SKM-1 (cell line): ENCODE results near the gene ATP13A4.

Experiments used
- DNase-seq: peaks from one replicate; lab custom pipeline; 2025; ENCODE audit not compliant: unreplicated experiment; lab: John Stamatoyannopoulos, UW

The ATP13A4 gene

GRCh38 chr3:193400304-193400703 lies 154.4 kb downstream of the ATP13A4 start:
- DNase-seq: no peak

GRCh38 chr3:193396451-193397244 lies 158.0 kb downstream of the ATP13A4 start:
- DNase-seq: no peak

- no peak for DNase-seq
These were observed 162.8 kb downstream of the ATP13A4 start for GRCh38 chr3:193391902-193392301.

- no peak for DNase-seq
These were observed 165.4 kb downstream of the ATP13A4 start for GRCh38 chr3:193389335-193389734.

- DNase-seq: no peak
These were observed 166.3 kb downstream of the ATP13A4 start for GRCh38 chr3:193388361-193388760.

- DNase-seq: no peak
These were observed 167.1 kb downstream of the ATP13A4 start for GRCh38 chr3:193387596-193387995.

- no peak for DNase-seq
These were observed 176.0 kb downstream of the ATP13A4 start, which contains the start of gene ATP13A5 for GRCh38 chr3:193378706-193379105. Gene ATP13A5, minus strand, starts transcription at chr3:193378753. Its CDS starts 28 bp downstream, at chr3:193378725.

GRCh38 chr3:193377591-193377990 lies 177.1 kb downstream of the ATP13A4 start:
- no peak for DNase-seq

- no peak for DNase-seq
These were observed 179.1 kb downstream of the ATP13A4 start for GRCh38 chr3:193375614-193376013.

- no peak for DNase-seq
These were observed 181.9 kb downstream of the ATP13A4 start for GRCh38 chr3:193372783-193373182.

- DNase-seq: no peak
These were observed 186.8 kb downstream of the ATP13A4 start for GRCh38 chr3:193367868-193368267.

GRCh38 chr3:193357291-193357690 lies 197.4 kb downstream of the ATP13A4 start:
- DNase-seq: no peak

GRCh38 chr3:193354423-193354822 lies 200.3 kb downstream of the ATP13A4 start:
- DNase-seq: no peak
